ENCODE results near the gene ANKEF1.
"Not testable (repeated sequence)": the region's sequence is repeated elsewhere in the genome, so short reads cannot be mapped to it uniquely, and the experiment has no call there.

The ANKEF1 gene

DNA sequence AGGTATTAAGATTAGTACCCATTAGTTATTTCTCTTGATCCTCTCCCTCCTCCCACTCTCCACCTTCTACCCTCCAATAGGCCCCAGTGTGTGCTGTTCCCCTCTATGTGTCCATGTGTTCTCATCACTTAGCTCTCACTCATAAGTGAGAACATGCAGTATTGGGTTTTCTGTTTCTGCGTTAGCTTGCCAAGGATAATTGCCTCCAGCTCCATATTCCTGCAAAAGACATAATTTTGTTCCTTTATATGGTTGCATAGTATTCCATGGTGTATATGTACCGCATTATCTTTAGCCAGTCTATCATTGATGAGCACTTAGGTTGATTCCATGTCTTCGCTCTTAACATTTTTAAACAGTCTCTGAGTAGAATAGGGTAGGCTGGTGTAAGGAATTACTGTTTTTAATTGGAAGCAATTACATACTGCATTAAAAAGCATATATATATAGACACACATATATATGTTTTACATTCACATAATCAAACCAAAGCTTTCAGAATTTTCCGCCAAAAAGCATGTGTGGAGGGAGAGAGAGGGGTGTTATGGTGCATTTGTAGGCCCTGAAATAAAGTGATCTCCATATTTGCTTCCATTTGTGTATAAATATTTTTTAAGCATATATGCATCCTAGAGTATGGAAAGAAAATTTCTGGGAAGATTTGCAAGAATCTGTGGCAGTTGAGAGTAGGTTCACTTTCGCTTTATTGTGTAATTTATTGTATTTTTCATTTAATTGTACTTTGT lies 709 bp upstream of the ANKEF1 start:
- no peak for DNase-seq (ENCODE audit: low read depth)

- not testable (repeated sequence) for DNase-seq (ENCODE audit: low read depth)
Measured at GRCh38 chr20:10036321-10036720, 1.5 kb downstream of the ANKEF1 start.

- DNase-seq (ENCODE audit: low read depth) = peak; percentile 35
Measured at GRCh38 chr20:10040070-10040975, 5.5 kb downstream of the ANKEF1 start.

DNA sequence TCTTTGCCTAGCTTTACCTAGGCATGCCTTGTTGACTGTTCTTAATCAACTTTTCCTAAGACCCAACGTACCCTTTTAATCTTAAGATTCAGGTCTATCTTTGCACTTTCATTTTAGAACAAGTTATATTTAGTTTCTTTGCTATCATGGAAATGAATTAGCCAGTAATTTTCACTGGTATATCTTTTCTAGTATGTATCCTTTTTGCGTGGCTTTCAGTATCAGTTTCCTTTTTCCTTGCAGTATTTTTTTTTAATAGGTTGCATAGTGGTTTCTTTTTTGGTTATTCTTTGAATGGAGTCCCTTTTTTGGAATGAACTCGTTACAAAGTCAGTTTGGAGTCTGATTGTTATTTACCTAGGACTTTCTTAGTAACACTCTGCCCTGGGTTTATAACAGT lies 7.3 kb downstream of the ANKEF1 start:
- DNase-seq (ENCODE audit: low read depth) = no peak

DNA sequence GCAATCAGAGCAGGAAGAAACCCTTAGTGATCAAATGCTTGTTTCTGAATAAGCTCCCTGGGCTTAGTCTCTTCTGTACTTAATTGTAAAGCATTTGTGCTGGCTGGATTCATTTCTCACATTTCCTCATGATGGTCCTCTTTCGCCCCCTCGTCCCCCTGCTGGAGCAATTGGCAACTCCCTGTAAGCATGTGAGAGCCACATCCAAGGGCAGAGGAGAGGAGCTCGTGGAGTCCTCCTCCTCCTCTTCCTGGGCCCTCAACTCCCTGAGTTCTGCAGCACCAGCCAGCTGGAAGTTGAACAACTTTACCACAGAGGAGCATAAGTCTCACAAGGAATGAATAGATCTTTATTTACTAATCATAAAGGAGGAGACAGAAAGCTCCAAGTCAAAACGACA lies 12.6 kb downstream of the ANKEF1 start:
- no peak for DNase-seq (ENCODE audit: low read depth)

DNA sequence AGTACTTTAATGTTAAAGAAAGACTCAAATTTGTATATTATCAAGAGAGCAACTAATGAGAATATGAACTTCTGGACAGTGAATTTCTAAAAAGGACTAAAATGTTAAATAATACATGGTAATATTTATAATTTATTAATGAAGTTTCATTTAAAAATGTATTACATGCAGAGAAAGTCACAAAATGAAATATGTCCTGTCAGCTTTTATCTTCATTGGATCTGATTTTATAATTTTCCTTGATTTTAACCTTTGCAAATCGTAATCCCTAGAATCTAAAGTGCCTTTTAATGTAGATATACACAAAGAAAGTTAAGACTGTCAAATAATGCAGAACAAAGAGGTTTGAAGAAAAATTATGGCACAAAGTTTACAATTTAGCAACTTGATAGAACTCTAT lies 16.4 kb downstream of the ANKEF1 start:
- no peak for DNase-seq (ENCODE audit: low read depth)

DNA sequence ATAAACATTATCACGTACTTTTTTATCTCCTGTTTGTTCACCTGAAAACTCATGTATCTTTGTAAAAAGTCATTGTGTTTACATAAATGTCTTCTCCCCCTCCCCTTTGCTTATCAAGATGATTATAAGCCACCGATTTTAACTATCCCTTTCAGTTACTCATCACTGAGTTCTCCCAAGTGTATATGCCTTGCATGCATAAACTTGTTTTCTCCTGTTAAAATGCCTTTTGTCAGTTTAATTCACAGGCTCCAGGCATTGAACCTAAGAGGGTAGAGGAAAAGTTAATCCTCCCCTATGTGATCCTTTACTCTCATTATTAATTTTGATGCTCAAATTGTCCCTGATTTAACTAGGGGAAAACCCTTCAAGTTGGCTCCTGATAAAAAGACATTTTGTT lies 24.2 kb downstream of the ANKEF1 start:
- no peak for DNase-seq (ENCODE audit: low read depth)

- no peak for DNase-seq (ENCODE audit: low read depth)
Measured at GRCh38 chr20:10060226-10060625, 25.4 kb downstream of the ANKEF1 start.

DNA sequence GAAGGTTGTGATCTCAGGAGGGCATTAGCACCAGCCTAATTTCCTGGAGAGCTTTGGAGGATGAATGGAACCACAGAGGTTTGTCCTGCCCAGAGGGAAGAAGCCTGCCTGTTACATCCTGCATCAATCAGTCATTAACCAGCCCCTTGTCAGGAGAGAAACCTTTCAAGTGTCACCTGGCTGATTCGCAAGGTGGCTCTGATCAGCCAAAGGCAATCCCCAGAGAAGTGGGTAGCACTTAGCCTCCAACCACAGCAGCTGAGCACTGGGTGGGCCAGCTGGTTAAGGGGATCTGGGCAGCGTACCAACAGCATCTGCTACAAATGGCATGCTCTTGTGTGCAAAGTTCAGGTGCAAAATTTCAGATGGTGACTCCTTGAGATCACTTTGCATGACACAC lies 26.9 kb downstream of the ANKEF1 start:
- no peak for DNase-seq (ENCODE audit: low read depth)

GRCh38 chr20:10063482-10063881 lies 28.7 kb downstream of the ANKEF1 start:
- no peak for DNase-seq (ENCODE audit: low read depth)

DNA sequence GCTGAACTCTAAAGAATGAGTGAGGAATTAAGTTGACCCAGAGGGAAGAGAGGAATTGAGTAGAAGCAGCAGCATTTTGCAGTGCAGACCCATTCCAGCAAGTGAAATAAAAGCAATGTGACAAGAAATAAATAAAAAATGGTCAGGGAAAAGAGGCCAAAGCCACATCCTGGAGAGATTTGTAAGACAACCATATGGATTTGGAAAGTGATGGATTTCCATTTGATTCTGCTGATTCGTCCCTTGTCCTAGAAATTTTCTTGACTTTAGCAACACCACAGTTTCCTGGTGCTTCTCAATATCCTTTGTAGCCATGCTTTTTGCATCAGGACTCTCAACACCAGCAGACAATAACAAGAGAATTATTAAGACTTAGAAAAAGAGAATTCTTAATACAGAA lies 29.8 kb downstream of the ANKEF1 start:
- no peak for DNase-seq (ENCODE audit: low read depth)

DNA sequence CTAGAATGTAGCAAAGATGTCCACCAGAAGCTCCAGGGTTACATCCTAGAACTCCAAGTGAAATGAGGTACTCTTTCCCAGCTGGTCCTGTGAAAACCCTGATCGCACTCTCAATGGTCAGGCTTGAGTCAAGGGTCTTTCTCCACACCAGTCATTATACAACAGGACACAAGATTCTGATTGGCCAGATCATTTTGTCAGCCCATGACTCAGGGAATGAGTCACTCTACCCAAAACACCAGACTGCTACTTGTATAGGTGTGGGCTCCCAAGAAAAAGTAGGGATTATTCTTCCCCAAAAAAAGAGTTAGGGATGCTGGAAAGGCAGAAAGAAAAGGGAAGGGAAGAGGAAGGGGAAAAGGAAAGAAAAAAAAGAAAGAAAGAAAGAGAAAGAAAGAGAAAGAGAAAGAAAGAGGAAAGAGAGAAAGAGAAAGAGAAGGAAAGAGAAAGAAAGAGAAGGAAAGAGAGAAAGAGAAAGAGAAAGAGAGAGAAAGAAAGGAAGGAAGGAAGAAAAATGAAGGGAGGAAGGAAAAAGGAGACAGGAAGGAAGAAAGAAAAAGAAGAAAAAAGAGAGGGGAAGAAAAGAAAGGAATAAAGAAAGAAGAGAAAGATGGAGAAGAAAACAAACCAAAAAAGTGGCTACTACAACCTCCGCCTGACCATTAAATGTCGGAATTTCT lies 30.5 kb downstream of the ANKEF1 start:
- no peak for DNase-seq (ENCODE audit: low read depth)

DNA sequence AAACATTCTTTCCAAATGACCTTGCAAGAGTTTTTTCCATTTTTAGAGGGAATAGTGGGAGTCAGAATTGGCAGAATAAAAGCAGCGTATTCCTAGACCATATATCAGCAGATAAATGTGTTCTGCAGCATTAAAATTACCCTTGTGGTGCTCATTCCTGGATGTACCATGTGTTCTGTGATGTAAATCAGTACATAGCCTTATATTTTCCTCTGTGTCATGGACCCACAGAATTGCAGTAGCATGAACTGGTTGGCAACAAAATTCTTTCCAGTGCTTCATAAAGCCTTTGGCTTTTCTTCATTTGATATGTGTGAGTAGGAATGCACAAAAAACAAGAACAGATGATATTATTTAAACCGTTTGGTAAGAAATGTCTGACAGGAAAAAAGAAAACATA lies 32.5 kb downstream of the ANKEF1 start:
- no peak for DNase-seq (ENCODE audit: low read depth)

DNA sequence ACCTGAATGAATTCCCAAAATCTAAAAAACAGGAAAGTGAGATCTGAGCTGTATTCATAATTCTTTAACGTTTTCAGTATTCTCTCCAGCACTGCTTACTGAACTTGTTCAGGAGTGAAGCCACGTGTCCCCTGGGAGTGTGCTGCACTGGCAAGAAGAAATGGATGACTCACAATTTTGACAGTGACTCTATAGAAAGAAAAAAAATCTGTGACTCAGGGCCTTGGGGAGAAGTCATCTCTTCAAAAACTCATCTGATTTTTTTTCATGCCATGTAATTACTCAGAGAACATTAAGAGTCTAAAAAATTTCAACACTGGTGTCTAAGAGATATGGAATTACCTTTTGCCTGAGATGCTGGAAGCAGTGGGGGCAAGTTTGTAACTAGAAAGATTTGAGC lies 39.7 kb downstream of the ANKEF1 start:
- peak; percentile 75 for DNase-seq (ENCODE audit: low read depth)

DNA sequence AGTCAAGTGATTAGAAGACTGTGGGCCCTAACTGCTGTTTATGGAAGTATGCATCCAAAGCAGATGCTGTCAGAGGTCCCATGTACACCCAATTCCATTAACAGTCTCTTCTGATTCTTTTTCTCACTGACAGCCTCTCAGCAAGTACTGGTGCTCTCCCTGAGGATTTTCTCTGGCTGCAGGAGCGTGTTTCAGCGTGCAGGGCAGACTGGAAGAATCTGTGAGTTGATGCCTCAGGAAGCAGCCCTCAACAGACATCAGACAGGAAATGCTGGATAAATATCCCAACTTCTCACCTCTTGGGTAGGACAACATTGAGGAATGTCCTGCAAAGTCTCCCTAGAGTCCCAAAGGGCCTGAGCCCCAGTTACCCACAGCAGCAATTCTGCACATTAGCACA lies 40.8 kb downstream of the ANKEF1 start:
- DNase-seq (ENCODE audit: low read depth) = no peak

GRCh38 chr20:10076126-10077080 lies 41.6 kb downstream of the ANKEF1 start:
- no peak for DNase-seq (ENCODE audit: low read depth)

DNA sequence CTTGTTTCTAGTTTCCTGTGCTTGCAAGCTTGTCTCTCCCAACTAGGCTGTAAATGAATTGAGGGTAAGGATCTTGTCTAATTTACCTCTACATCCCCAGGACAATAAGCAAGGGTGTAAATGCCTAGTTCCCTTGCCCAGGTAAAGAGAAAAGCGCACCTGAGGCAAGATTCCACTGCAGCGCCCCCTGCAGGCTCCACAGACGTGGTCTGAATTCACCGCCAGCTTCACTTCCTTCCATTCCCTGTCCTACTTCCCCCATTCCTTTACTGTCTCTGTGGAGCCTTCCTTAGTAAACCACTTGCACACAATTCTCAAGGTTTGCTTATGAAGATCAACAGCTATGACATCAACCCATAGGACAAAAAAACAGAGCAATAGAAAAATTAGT lies 42.3 kb downstream of the ANKEF1 start:
- no peak for DNase-seq (ENCODE audit: low read depth)

- no peak for DNase-seq (ENCODE audit: low read depth)
Measured at GRCh38 chr20:10077886-10078285, 43.1 kb downstream of the ANKEF1 start.

- DNase-seq (ENCODE audit: low read depth) = no peak
Measured at GRCh38 chr20:10078403-10078802, 43.6 kb downstream of the ANKEF1 start.

DNA sequence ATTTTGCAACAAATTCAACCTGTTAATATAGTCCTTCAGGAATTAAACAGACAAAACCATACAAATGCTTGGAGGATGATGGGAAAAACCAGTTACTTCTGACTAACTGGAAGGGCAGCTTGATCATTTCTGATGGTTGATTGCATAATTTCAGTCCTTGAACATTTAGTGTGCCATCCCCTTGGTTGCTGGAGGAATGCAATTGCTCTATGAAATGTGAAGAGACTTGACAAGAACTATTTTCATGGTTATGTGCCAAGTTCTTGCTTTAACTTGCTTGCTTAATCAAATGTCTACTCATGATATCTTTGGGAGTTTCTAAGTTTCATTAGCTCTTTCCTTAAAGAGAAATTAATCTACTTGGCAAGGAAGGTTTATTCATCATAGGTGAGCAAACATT lies 45.2 kb downstream of the ANKEF1 start:
- DNase-seq (ENCODE audit: low read depth) = peak; percentile 70

GRCh38 chr20:10080574-10080973 lies 45.8 kb downstream of the ANKEF1 start:
- DNase-seq (ENCODE audit: low read depth) = no peak
